ENCODE data around the gene ESYT2. TPM values are rescaled to one million over a fixed set of nuclear protein-coding genes. Genes with fewer than 3 reads are reported as not detected.
"Not testable (repeated sequence)": the region's sequence is repeated elsewhere in the genome, so short reads cannot be mapped to it uniquely, and the experiment has no call there.

ESYT2 gene
- total RNA-seq, 1 experiment from 2014 or later = 78.6 TPM

DNA sequence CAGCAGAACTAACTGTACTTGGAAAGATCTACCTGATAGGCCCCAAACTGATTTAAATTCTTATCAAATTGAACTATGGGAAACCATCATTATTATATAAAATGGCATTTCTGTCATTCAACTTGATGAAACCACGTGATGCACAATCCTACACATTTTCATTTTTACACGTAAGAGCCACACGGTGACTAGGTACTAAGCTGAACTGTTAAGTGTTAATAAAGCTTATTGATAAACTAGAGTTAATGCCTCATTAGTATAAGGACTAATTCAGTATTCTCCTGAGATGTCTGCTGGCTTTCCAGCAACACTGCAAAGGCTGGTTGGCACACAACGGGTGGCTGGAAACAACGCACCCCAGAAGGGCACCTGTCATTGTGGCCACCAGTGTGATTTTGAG lies 129.3 kb downstream of the ESYT2 start:
- Mint-ChIP-seq H3K4me3 (ENCODE audit: unreplicated experiment) (no peak overlapping the region), H3K27me3 (ENCODE audit: insufficient read depth, unreplicated experiment) (no peaks in the 10 kb centered on the region), H3K9me3 (ENCODE audit: unreplicated experiment) (no peaks in the 10 kb centered on the region), H3K36me3 (ENCODE audit: insufficient read depth, unreplicated experiment) (peaks cover 12% of the 10 kb centered on the region), H3K27ac (ENCODE audit: low read depth, unreplicated experiment) (no peak overlapping the region), H3K4me1 (ENCODE audit: insufficient read depth, unreplicated experiment) (peaks cover 23% of the 10 kb centered on the region)
- no TSS peak for BruUV-seq (replicated peaks)
- intact Hi-C loops (cut with micrococcal nuclease) = no loop called here
- no peak for DNase-seq (ENCODE audit: unreplicated experiment)
- CTCF ChIA-PET = no interaction called here
- no peak for TF ChIP-seq CTCF (IDR thresholded peaks at IDR 0.05; ENCODE audit: unreplicated experiment)
- POLR2A ChIA-PET = no interaction called here

DNA sequence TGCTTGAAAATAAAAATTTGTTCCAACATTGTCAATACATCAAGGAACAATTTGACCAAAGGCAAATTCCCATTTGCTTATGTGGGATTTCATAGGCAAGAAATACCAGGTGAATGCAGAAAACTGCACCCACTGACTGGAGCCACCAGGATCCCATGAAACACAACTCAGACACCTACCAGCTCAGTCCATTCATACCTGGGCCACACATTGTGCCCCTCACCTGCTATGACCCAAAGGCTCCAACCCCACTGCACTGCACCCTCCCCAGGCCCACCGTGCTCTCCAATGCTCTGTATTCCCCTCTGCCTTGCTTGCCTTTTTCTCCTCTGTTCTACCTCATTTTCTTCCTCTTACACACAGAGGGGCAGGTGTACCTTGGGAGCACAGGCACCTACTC lies 130.0 kb downstream of the ESYT2 start:
- Mint-ChIP-seq H3K27me3 (ENCODE audit: insufficient read depth, unreplicated experiment) (no peaks in the 10 kb centered on the region), H3K27ac (ENCODE audit: low read depth, unreplicated experiment) (no peak overlapping the region), H3K36me3 (ENCODE audit: insufficient read depth, unreplicated experiment) (peaks cover 12% of the 10 kb centered on the region), H3K4me1 (ENCODE audit: insufficient read depth, unreplicated experiment) (peaks cover 23% of the 10 kb centered on the region), H3K9me3 (ENCODE audit: unreplicated experiment) (no peaks in the 10 kb centered on the region), H3K4me3 (ENCODE audit: unreplicated experiment) (no peak overlapping the region)
- DNase-seq (ENCODE audit: unreplicated experiment) = no peak
- intact Hi-C loops (cut with micrococcal nuclease) = no loop called here
- CTCF ChIA-PET = interaction anchor here (0.5 to 0.6 kb wide), 2 partner anchors 25 to 164 kb away, joined by 3 read pairs; no protein-coding TSS in a partner anchor
- POLR2A ChIA-PET = interaction anchor here (0.7 kb wide), 1 partner anchor 10 kb away, joined by 3 read pairs; no protein-coding TSS in a partner anchor
- TF ChIP-seq CTCF (IDR thresholded peaks at IDR 0.05; ENCODE audit: unreplicated experiment) = no peak
- no TSS peak for BruUV-seq (replicated peaks)

DNA sequence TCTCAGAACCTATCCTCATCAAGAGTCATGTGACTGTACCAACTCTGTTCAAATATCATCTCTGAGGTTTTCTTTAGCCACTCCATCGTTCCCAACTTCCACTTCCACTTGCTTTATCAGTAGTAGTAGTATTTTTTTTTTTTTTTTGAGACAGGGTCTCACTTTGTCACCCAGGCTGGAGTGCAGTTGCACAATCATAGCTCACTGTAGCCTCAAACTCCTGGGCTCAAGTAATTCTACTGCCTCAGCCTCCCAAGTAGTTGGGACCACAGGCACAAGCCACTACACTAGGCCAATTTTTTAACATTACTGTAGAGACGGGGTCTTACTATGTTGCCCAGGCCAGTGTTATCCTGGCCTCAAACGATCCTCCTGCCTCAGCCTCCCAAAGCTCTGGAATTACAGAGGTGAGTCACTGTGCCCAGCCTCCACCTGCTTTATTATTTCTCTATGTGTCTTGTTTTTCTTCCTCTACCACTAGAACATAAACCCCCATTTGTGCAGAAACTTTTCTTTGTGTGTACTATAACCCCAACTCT lies 130.6 kb downstream of the ESYT2 start:
- no peak overlapping the region for H3K4me3 Mint-ChIP-seq (ENCODE audit: unreplicated experiment)
- BruUV-seq (replicated peaks) = no TSS peak
- CTCF ChIA-PET = interaction anchor here (0.5 to 1.3 kb wide), 3 partner anchors 24 to 278 kb away, joined by 3 to 5 read pairs (median 3); no protein-coding TSS in a partner anchor
- POLR2A ChIA-PET = interaction anchor here (0.7 to 0.8 kb wide), 2 partner anchors 9 kb away, joined by 3 read pairs; no protein-coding TSS in a partner anchor
- DNase-seq (ENCODE audit: unreplicated experiment) = no peak
- H3K36me3 Mint-ChIP-seq (ENCODE audit: insufficient read depth, unreplicated experiment) = peaks cover 12% of the 10 kb centered on the region
- no peak for TF ChIP-seq CTCF (IDR thresholded peaks at IDR 0.05; ENCODE audit: unreplicated experiment)
- H3K9me3 Mint-ChIP-seq (ENCODE audit: unreplicated experiment) = no peaks in the 10 kb centered on the region
- no peaks in the 10 kb centered on the region for H3K27me3 Mint-ChIP-seq (ENCODE audit: insufficient read depth, unreplicated experiment)
- intact Hi-C loops (cut with micrococcal nuclease) = no loop called here
- no peak overlapping the region for H3K27ac Mint-ChIP-seq (ENCODE audit: low read depth, unreplicated experiment)
- peaks cover 23% of the 10 kb centered on the region for H3K4me1 Mint-ChIP-seq (ENCODE audit: insufficient read depth, unreplicated experiment)

- Mint-ChIP-seq H3K36me3 (ENCODE audit: insufficient read depth, unreplicated experiment) (peaks cover 12% of the 10 kb centered on the region), H3K4me1 (ENCODE audit: insufficient read depth, unreplicated experiment) (peaks cover 13% of the 10 kb centered on the region)
- H3K27me3 Mint-ChIP-seq (ENCODE audit: insufficient read depth, unreplicated experiment); BruUV-seq (replicated peaks); H3K27ac Mint-ChIP-seq (ENCODE audit: low read depth, unreplicated experiment); intact Hi-C loops (cut with micrococcal nuclease); H3K4me3 Mint-ChIP-seq (ENCODE audit: unreplicated experiment); H3K9me3 Mint-ChIP-seq (ENCODE audit: unreplicated experiment); DNase-seq (ENCODE audit: unreplicated experiment): not testable (repeated sequence)
- CTCF ChIA-PET = interaction anchor here (0.6 to 1.3 kb wide), 2 partner anchors 231 to 279 kb away, joined by 4 to 5 read pairs; no protein-coding TSS in a partner anchor
- POLR2A ChIA-PET = interaction anchor here (0.8 to 1.2 kb wide), 2 partner anchors 8 to 166 kb away, joined by 3 read pairs; no protein-coding TSS in a partner anchor
These were observed 131.7 kb downstream of the ESYT2 start for GRCh38 chr7:158697597-158697996.

Data from MCF 10A (cell line).